Esophagus squamous epithelium (tissue), 4 donors: ENCODE data around the gene CA9.

ENCODE experiments used
- POLR2A ChIP-seq, 4 donors: fragments of 450-650 bp; IDR thresholded peaks; one replicate each; pipeline ENCODE4 v1.6.1; 2017; ENCODE audit warnings: antibody characterized with exemption in 4 of 4, mild to moderate bottlenecking in 4 of 4, moderate library complexity in 3 of 4
- TF ChIP-seq, protein P1 (sequence below), 6 experiments: fragments of 450-650 bp in 4 of 6; fragments of 200-600 bp in 2 of 6; sonication (generic) in 2 of 6; IDR thresholded peaks; one replicate each; pipeline ENCODE4 v1.5.1; 2016 to 2019; ENCODE audit warnings: antibody characterized with exemption in 6 of 6, mild to moderate bottlenecking in 4 of 6, moderate library complexity in 4 of 6

GRCh38 chr9:35700031-35700430 lies 26.3 kb downstream of the CA9 start:
- TF ChIP-seq, protein P1, sequence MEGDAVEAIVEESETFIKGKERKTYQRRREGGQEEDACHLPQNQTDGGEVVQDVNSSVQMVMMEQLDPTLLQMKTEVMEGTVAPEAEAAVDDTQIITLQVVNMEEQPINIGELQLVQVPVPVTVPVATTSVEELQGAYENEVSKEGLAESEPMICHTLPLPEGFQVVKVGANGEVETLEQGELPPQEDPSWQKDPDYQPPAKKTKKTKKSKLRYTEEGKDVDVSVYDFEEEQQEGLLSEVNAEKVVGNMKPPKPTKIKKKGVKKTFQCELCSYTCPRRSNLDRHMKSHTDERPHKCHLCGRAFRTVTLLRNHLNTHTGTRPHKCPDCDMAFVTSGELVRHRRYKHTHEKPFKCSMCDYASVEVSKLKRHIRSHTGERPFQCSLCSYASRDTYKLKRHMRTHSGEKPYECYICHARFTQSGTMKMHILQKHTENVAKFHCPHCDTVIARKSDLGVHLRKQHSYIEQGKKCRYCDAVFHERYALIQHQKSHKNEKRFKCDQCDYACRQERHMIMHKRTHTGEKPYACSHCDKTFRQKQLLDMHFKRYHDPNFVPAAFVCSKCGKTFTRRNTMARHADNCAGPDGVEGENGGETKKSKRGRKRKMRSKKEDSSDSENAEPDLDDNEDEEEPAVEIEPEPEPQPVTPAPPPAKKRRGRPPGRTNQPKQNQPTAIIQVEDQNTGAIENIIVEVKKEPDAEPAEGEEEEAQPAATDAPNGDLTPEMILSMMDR (IDR thresholded peaks at IDR 0.05) = no peak
- TF ChIP-seq POLR2A (IDR thresholded peaks at IDR 0.05) = no peak
